H9 (cell line): ENCODE results near the gene GDF15. TPM values are rescaled to one million over a fixed set of nuclear protein-coding genes. Genes with fewer than 3 reads are reported as not detected.
A peak's percentile ranks its signal among the peaks of the same experiment; 100 is the strongest.

Experiments used
- DNase-seq: peaks from one replicate; pipeline ENCODE4 v3.0.0-alpha.2; 2017
- H2AFZ ChIP-seq: one replicate; pipeline ENCODE4 v1.6.1; 2013; ENCODE audit warnings: mild to moderate bottlenecking, low read length, control low read depth, moderate library complexity
- H2AK5ac ChIP-seq: 2 replicates; pipeline ENCODE4 v1.6.1; 2013; ENCODE audit warnings: low read length, control low read depth, mixed read lengths; ENCODE audit not compliant: insufficient read length
- H2BK120ac ChIP-seq: one replicate; pipeline ENCODE4 v1.6.1; 2013; ENCODE audit warnings: low read depth, mild to moderate bottlenecking, low read length, control low read depth, inconsistent platforms; ENCODE audit not compliant: poor library complexity, severe bottlenecking
- H2BK12ac ChIP-seq: 2 replicates; pipeline ENCODE4 v1.6.1; 2013; ENCODE audit warnings: low read length, control low read depth, mixed read lengths, low read depth; ENCODE audit not compliant: insufficient read length
- H2BK15ac ChIP-seq: 2 replicates; pipeline ENCODE4 v1.6.1; 2013; ENCODE audit warnings: low read depth, low read length, control low read depth
- H2BK20ac ChIP-seq: one replicate; pipeline ENCODE4 v1.6.1; 2013; ENCODE audit warnings: low read depth, mild to moderate bottlenecking, low read length, control low read depth, inconsistent platforms; ENCODE audit not compliant: poor library complexity, severe bottlenecking
- H2BK5ac ChIP-seq: 2 replicates; pipeline ENCODE4 v1.6.1; 2013; ENCODE audit warnings: low read length, control low read depth, mixed read lengths; ENCODE audit not compliant: insufficient read length
- H3K14ac ChIP-seq: 2 replicates; pipeline ENCODE4 v1.6.1; 2013; ENCODE audit warnings: low read length, control low read depth; ENCODE audit not compliant: insufficient read depth
- H3K18ac ChIP-seq: 2 replicates; pipeline ENCODE4 v1.6.1; 2013; ENCODE audit warnings: low read depth, mild to moderate bottlenecking, mixed read lengths, low read length, control low read depth; ENCODE audit not compliant: insufficient read length
- H3K23ac ChIP-seq: 2 replicates; pipeline ENCODE4 v1.6.1; 2013; ENCODE audit warnings: low read length, control low read depth, mixed read lengths, low read depth; ENCODE audit not compliant: insufficient read length
- H3K23me2 ChIP-seq: 2 replicates; pipeline ENCODE4 v1.6.1; 2013; ENCODE audit warnings: low read depth, mild to moderate bottlenecking, mixed read lengths, low read length, control low read depth; ENCODE audit not compliant: insufficient read length, poor library complexity, severe bottlenecking
- H3K27ac ChIP-seq: 2 replicates; pipeline ENCODE4 v1.5.1; 2013; ENCODE audit warnings: low read length, control low read depth, mixed read lengths, low read depth; ENCODE audit not compliant: insufficient read length
- H3K27me3 ChIP-seq: 2 replicates; pipeline ENCODE4 v1.6.1; 2013; ENCODE audit warnings: low read length, control low read depth, inconsistent platforms; ENCODE audit not compliant: insufficient read depth
- H3K4ac ChIP-seq: 2 replicates; pipeline ENCODE4 v1.6.1; 2013; ENCODE audit warnings: low read depth, mild to moderate bottlenecking, control low read depth, inconsistent platforms, low read length, moderate library complexity
- H3K4me1 ChIP-seq: 2 replicates; pipeline ENCODE4 v1.6.1; 2013; ENCODE audit warnings: low read length, control low read depth, inconsistent platforms; ENCODE audit not compliant: insufficient read depth
- H3K4me2 ChIP-seq: 2 replicates; pipeline ENCODE4 v1.6.1; 2013; ENCODE audit warnings: low read length, control low read depth, mixed read lengths; ENCODE audit not compliant: insufficient read length, insufficient read depth
- H3K56ac ChIP-seq: 2 replicates; pipeline ENCODE4 v1.6.1; 2013; ENCODE audit warnings: low read depth, mild to moderate bottlenecking, mixed read lengths, low read length, control low read depth; ENCODE audit not compliant: insufficient read length
- H3K79me1 ChIP-seq: 2 replicates; pipeline ENCODE4 v1.6.1; 2013; ENCODE audit warnings: low read depth, mild to moderate bottlenecking, moderate library complexity, low read length, control low read depth, inconsistent platforms; ENCODE audit not compliant: insufficient read depth, poor library complexity, severe bottlenecking
- H3K79me2 ChIP-seq: 2 replicates; pipeline ENCODE4 v1.6.1; 2013; ENCODE audit warnings: low read length, control low read depth, inconsistent platforms; ENCODE audit not compliant: insufficient read depth
- H3K9ac ChIP-seq: 2 replicates; pipeline ENCODE4 v1.6.1; 2013; ENCODE audit warnings: low read length, control low read depth, mixed read lengths; ENCODE audit not compliant: insufficient read length; ENCODE audit errors: extremely low read depth
- H3K9me3 ChIP-seq: one replicate; pipeline ENCODE4 v1.6.1; 2013; ENCODE audit warnings: low read depth, low read length, inconsistent platforms; ENCODE audit not compliant: control insufficient read depth
- H3T11ph ChIP-seq: one replicate; pipeline ENCODE4 v1.6.1; 2013; ENCODE audit warnings: mild to moderate bottlenecking, low read length, control low read depth, inconsistent platforms
- H4K20me1 ChIP-seq: one replicate; pipeline ENCODE4 v1.6.1; 2013; ENCODE audit not compliant: control insufficient read depth, insufficient read length, insufficient read depth
- H4K5ac ChIP-seq: 2 replicates; pipeline ENCODE4 v1.6.1; 2013; ENCODE audit warnings: low read depth, mild to moderate bottlenecking, mixed read lengths, low read length, control low read depth; ENCODE audit not compliant: insufficient read length
- H4K8ac ChIP-seq: replicated peaks from 2 replicates; pipeline ENCODE4 v1.6.1; 2013; ENCODE audit warnings: low read length, control low read depth, mixed read lengths, low read depth; ENCODE audit not compliant: insufficient read length
- H4K91ac ChIP-seq: 2 replicates; pipeline ENCODE4 v1.6.1; 2013; ENCODE audit warnings: low read depth, mild to moderate bottlenecking, moderate library complexity, mixed read lengths, low read length, control low read depth; ENCODE audit not compliant: insufficient read length
- H3K27ac Mint-ChIP-seq, 3 experiments: 2 replicates in 2 of 3; 3 replicates in 1 of 3; pipeline ENCODE4 v1.8.0; 2020 to 2021; ENCODE audit warnings: mixed read lengths in 3 of 3, mild to moderate bottlenecking in 1 of 3, moderate library complexity in 1 of 3
- H3K27me3 Mint-ChIP-seq: 2 replicates; pipeline ENCODE4 v1.8.0; 2021; ENCODE audit warnings: low read depth, mild to moderate bottlenecking, moderate library complexity, mixed read lengths
- H3K36me3 Mint-ChIP-seq, 3 experiments: 2 replicates in 2 of 3; 3 replicates in 1 of 3; pipeline ENCODE4 v1.8.0; 2020 to 2021; ENCODE audit warnings: low read depth in 3 of 3, mixed read lengths in 3 of 3; ENCODE audit not compliant: insufficient read depth in 1 of 3
- H3K4me1 Mint-ChIP-seq, 2 experiments: 2 replicates each; pipeline ENCODE4 v1.8.0; 2020; ENCODE audit warnings: mixed read lengths in 2 of 2
- H3K4me3 Mint-ChIP-seq, 2 experiments: 2 replicates in 1 of 2; 3 replicates in 1 of 2; pipeline ENCODE4 v1.8.0; 2020 to 2021; ENCODE audit warnings: mild to moderate bottlenecking in 2 of 2, mixed read lengths in 2 of 2, moderate library complexity in 1 of 2
- H3K9me3 Mint-ChIP-seq, 2 experiments: 2 replicates in 1 of 2; 3 replicates in 1 of 2; pipeline ENCODE4 v1.8.0; 2020; ENCODE audit warnings: mild to moderate bottlenecking in 2 of 2, mixed read lengths in 2 of 2, moderate library complexity in 1 of 2
- WGBS: extraction: QIAGEN DNeasy Blood & Tissue Kit; methylation state at CpG from one replicate; pipeline ENCODE4 v1.1.7; 2013; ENCODE audit warnings: missing lambda C conversion rate, low lambda C conversion rate, mixed read lengths; ENCODE audit not compliant: insufficient read length; ENCODE audit errors: extremely low coverage; 5-methylcytosine and 5-hydroxymethylcytosine counted together
- total RNA-seq: library from RNA; stranded (reverse); gene quantifications from 2 replicates; pipeline ENCODE4 v1.2.1, GENCODE V29; 2021
- TF ChIP-seq, protein P1 (sequence below): fragments of 200-600 bp; sonication (generic); conservative IDR thresholded peaks from 3 replicates; pipeline ENCODE4 v1.8.0; 2021; ENCODE audit warnings: antibody characterized with exemption, mild to moderate bottlenecking

Gene GDF15
- total RNA-seq, 1 experiment from 2014 or later: 5.7 TPM

DNA sequence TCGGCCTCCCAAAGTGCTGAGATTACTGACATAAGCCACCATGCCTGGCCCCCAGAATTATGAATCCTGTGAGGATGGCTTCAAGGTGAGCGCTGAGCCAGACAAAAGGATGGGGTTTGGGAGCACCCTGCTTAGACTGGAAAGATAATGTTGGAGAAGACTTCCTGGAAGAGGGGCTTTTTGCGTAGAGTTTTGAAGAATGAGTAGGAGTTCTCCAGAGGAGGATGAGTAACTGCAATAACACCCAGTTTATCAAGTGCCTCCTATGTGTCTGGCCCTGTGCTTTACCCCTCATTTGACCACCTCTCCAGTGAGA lies 641 bp upstream of the GDF15 start:
- TF ChIP-seq, protein P1, sequence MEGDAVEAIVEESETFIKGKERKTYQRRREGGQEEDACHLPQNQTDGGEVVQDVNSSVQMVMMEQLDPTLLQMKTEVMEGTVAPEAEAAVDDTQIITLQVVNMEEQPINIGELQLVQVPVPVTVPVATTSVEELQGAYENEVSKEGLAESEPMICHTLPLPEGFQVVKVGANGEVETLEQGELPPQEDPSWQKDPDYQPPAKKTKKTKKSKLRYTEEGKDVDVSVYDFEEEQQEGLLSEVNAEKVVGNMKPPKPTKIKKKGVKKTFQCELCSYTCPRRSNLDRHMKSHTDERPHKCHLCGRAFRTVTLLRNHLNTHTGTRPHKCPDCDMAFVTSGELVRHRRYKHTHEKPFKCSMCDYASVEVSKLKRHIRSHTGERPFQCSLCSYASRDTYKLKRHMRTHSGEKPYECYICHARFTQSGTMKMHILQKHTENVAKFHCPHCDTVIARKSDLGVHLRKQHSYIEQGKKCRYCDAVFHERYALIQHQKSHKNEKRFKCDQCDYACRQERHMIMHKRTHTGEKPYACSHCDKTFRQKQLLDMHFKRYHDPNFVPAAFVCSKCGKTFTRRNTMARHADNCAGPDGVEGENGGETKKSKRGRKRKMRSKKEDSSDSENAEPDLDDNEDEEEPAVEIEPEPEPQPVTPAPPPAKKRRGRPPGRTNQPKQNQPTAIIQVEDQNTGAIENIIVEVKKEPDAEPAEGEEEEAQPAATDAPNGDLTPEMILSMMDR: no peak
- H3K36me3 Mint-ChIP-seq: peaks cover 0 to 5% (median 5%) of the 10 kb centered on the region in 3 experiments; a peak in 1 of 7 replicates
- H3K27ac Mint-ChIP-seq: peak overlapping the region in 2 of 3 experiments; percentile 44 to 84; a peak in 3 of 7 replicates
- H3K4me1 Mint-ChIP-seq: peaks cover 21 to 24% of the 10 kb centered on the region in 2 experiments
- Histone ChIP-seq H4K91ac (no peak overlapping the region), H3K23me2 (no peaks in the 10 kb centered on the region), H4K8ac (no peak overlapping the region), H3K27ac (no peak overlapping the region), H2BK20ac (no peak overlapping the region), H3K27me3 (no peaks in the 10 kb centered on the region), H3K4me2 (no peak overlapping the region), H3K14ac (no peak overlapping the region), H3K18ac (no peak overlapping the region), H4K5ac (no peak overlapping the region), H3K4ac (no peak overlapping the region), H3K4me1 (no peaks in the 10 kb centered on the region), H3K79me2 (no peaks in the 10 kb centered on the region), H3K9me3 (no peaks in the 10 kb centered on the region), H3K9ac (no peak overlapping the region), H2BK5ac (no peak overlapping the region), H2BK12ac (no peak overlapping the region), H3T11ph (no peak overlapping the region), H2AK5ac (no peak overlapping the region), H3K23ac (no peak overlapping the region), H4K20me1 (no peaks in the 10 kb centered on the region), H2BK120ac (no peak overlapping the region), H2BK15ac (no peak overlapping the region), H3K56ac (no peak overlapping the region), H3K79me1 (no peaks in the 10 kb centered on the region), H2AFZ (no peak overlapping the region)
- no CpG with 5 or more reads among the region's 3 CpGs for WGBS
- peaks cover 32% of the 10 kb centered on the region for H3K27me3 Mint-ChIP-seq
- peak; percentile 21 for DNase-seq
- no peaks in the 10 kb centered on the region for H3K9me3 Mint-ChIP-seq
- H3K4me3 Mint-ChIP-seq: no peak overlapping the region
